Measurements from ENCODE around the gene MID1.

DNA sequence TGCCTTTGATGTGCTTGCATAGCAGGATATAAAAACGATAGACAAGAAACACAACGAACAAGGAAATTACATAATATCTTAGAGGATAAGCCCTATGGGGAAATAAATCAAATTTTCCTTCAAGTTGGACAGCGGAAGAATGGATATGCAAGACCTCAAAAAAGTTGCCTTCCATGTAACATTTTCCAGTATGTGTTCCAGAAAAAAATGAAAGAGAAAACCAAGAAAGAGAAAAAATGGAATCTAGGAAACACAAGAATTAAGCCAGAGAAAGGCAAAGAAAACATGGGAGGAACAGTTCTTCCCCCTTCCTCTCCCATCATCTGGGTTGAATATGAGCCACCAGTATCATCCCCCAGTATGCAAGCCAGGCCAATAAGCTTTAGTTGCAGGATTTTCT is 34.6 kb upstream of the MID1 start:
- no peak for TF ChIP-seq POLR2A (IDR thresholded peaks at IDR 0.05; ENCODE audit: low read length)
- TF ChIP-seq GATA1 (IDR thresholded peaks at IDR 0.05; ENCODE audit: low read depth, low read length): no peak

Measured in erythroblast (primary cell).